GM10847 (cell line): ENCODE data around the gene NCR2.

ENCODE experiments used
- POLR2A ChIP-seq: IDR thresholded peaks from 2 replicates; pipeline ENCODE4 v1.6.1; 2011; ENCODE audit not compliant: insufficient read length; ENCODE audit errors: extremely low read depth

NCR2 gene

GRCh38 chr6:41342241-41342640 lies 6.8 kb downstream of the NCR2 start:
- no peak for TF ChIP-seq POLR2A

GRCh38 chr6:41343641-41344187 lies 8.3 kb downstream of the NCR2 start:
- no peak for TF ChIP-seq POLR2A

GRCh38 chr6:41344876-41345275 lies 9.5 kb downstream of the NCR2 start:
- TF ChIP-seq POLR2A, result no peak

- no peak for TF ChIP-seq POLR2A
Observed at GRCh38 chr6:41345901-41346300, 10.5 kb downstream of the NCR2 start.

GRCh38 chr6:41346441-41346840 lies 11.0 kb downstream of the NCR2 start:
- no peak for TF ChIP-seq POLR2A

GRCh38 chr6:41347378-41348050 lies 12.1 kb downstream of the NCR2 start:
- no peak for TF ChIP-seq POLR2A

- TF ChIP-seq POLR2A, result no peak
Observed at GRCh38 chr6:41348934-41349333, 13.5 kb downstream of the NCR2 start.

- TF ChIP-seq POLR2A, result no peak
Observed at GRCh38 chr6:41352396-41352795, 17.0 kb downstream of the NCR2 start.

- TF ChIP-seq POLR2A, result no peak
Observed at GRCh38 chr6:41352907-41353306, 17.5 kb downstream of the NCR2 start.

- no peak for TF ChIP-seq POLR2A
Observed at GRCh38 chr6:41353333-41353732, 17.9 kb downstream of the NCR2 start.

GRCh38 chr6:41355952-41356351 lies 20.5 kb downstream of the NCR2 start:
- no peak for TF ChIP-seq POLR2A

- TF ChIP-seq POLR2A, result no peak
Observed at GRCh38 chr6:41356825-41357224, 21.4 kb downstream of the NCR2 start.

GRCh38 chr6:41358503-41358902 lies 23.1 kb downstream of the NCR2 start:
- no peak for TF ChIP-seq POLR2A

- no peak for TF ChIP-seq POLR2A
Observed at GRCh38 chr6:41359617-41360313, 24.4 kb downstream of the NCR2 start.

- TF ChIP-seq POLR2A, result no peak
Observed at GRCh38 chr6:41360314-41360685, 24.9 kb downstream of the NCR2 start.

- TF ChIP-seq POLR2A, result no peak
Observed at GRCh38 chr6:41366150-41366549, 30.7 kb downstream of the NCR2 start.
